ENCODE results near the gene MTHFD1L.
"Not testable (repeated sequence)": the region's sequence is repeated elsewhere in the genome, so short reads cannot be mapped to it uniquely, and the experiment has no call there.

- TF ChIP-seq POLR2AphosphoS5 (IDR thresholded peaks at IDR 0.05; ENCODE audit: low read depth, low read length); CHD7 (IDR thresholded peaks at IDR 0.05; ENCODE audit: insufficient replicate concordance, low read length); NRF1 (IDR thresholded peaks at IDR 0.05; ENCODE audit: low read depth, low read length): not testable (repeated sequence)
- TF ChIP-seq, protein P1, sequence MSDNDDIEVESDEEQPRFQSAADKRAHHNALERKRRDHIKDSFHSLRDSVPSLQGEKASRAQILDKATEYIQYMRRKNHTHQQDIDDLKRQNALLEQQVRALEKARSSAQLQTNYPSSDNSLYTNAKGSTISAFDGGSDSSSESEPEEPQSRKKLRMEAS (IDR thresholded peaks at IDR 0.05) = not testable (repeated sequence)
Measured at GRCh38 chr6:150828107-150828506, 37.4 kb upstream of the MTHFD1L start.

Measured in H1 (cell line).